ENCODE data around the gene RPGRIP1L. TPM values are rescaled to one million over a fixed set of nuclear protein-coding genes. Genes with fewer than 3 reads are reported as not detected.

Gene RPGRIP1L
- total and polyA plus RNA-seq, 2 of the 8 experiments (the other 6 are each of a cell fraction or from before 2014, with no cell fraction given) = 4.0 to 13.7 TPM

GRCh38 chr16:53563426-53563825 is 140.2 kb downstream of the RPGRIP1L start (continued):
- TF ChIP-seq CHD7 (IDR thresholded peaks at IDR 0.05; ENCODE audit: insufficient replicate concordance, low read length) (no peak), MAX (IDR thresholded peaks at IDR 0.05) (no peak), TAF7 (optimal IDR thresholded peaks at IDR 0.05; ENCODE audit: borderline replicate concordance, low read depth, low read length) (no peak), TBP (IDR thresholded peaks at IDR 0.05; ENCODE audit: low read depth, low read length) (no peak), ATF3 (IDR thresholded peaks at IDR 0.05; ENCODE audit: insufficient read depth, low read depth, low read length) (no peak), TCF12 (IDR thresholded peaks at IDR 0.05; ENCODE audit: low read depth, low read length) (no peak), SIN3A (conservative IDR thresholded peaks at IDR 0.05 in 1 of 2, IDR thresholded peaks at IDR 0.05 in 1 of 2; ENCODE audit: low read depth in 1 of 2, low read length in 2 of 2) (no peak), CEBPB (IDR thresholded peaks at IDR 0.05; ENCODE audit: low read depth, low read length) (no peak), USF2 (IDR thresholded peaks at IDR 0.05; ENCODE audit: low read length) (no peak), POU5F1 (IDR thresholded peaks at IDR 0.05; ENCODE audit: low read depth, low read length) (no peak)

Data from H1 (cell line).